Measurements from ENCODE around the gene REC8. TPM values are rescaled to one million over a fixed set of nuclear protein-coding genes. Genes with fewer than 3 reads are reported as not detected.

Gene REC8
- total and polyA plus RNA-seq, 2 donors: 5.8 to 8.5 TPM

DNA sequence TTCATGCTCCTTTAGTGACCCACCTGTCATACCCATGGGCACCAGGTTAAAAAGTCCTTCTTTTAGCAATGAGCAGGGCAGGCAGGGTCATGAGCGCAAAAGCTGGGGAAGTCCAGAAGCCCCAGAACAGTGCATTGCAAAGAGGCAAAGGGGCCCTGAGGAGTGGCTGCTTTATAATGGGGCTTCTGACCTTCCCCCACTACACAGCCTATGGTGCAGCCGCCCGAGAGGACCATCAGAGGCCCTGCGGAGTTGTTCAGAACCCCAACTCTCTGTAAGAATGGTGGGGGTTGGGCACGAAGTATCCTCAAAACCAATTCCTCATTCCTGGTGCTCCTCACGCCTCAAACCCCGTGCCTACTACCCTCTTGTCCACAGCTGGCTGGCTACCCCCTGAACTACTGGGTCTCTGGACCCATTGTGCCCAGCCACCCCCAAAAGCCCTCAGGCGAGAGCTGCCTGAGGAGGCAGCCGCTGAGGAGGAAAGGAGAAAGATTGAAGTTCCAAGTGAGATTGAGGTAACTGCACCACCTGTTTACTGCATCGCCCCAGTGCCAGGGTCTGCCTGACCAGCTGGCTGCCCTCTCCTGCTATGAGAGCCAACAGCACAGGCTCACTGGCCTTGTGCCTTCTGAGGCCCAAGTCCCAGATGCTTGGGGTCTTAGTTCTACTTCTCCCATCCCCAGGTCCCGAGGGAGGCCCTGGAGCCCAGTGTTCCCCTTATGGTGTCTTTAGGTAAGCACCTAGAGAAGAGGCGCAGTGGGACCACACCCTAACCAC, 6.7 kb downstream of the REC8 start:
- H3K4me3 ChIP-seq (ENCODE audit: low read depth, low read length): no peak overlapping the region
- H3K27ac ChIP-seq (ENCODE audit: low read depth): no peak overlapping the region
- peaks cover 2% of the 10 kb centered on the region for H3K36me3 ChIP-seq (ENCODE audit: insufficient read depth)
- 93% methylated on average over 12 of the region's 12 CpGs for WGBS
- no peaks in the 10 kb centered on the region for H3K4me1 ChIP-seq (ENCODE audit: insufficient read depth)
- no peak for DNase-seq (ENCODE audit: extremely low spot score)

DNA sequence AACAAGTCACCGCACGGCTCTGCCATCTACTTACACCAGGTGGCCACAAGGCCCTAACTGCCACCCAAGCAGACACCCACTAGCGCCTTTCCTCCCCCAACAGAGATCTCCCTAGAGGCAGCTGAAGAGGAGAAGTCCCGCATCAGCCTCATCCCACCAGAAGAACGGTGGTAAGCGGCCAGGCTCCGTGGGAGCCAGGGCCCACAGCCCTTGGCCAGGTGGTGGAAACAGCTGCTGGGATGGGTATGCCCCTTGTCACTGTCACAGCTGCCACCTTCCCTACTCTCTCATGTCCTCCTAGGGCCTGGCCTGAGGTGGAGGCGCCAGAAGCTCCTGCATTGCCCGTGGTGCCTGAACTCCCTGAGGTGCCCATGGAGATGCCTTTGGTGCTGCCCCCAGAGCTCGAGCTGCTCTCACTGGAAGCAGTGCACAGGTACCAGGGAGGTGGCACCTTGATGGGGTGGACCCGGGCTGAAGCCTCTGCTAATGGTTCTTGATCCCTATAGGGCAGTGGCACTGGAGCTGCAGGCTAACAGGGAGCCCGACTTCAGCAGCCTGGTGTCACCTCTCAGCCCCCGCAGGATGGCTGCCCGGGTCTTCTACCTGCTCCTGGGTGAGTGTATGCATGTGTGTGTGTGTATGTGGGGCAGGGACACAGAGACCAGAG, 7.5 kb downstream of the REC8 start:
- no peak overlapping the region for H3K4me3 ChIP-seq (ENCODE audit: low read depth, low read length)
- H3K4me1 ChIP-seq (ENCODE audit: insufficient read depth): no peaks in the 10 kb centered on the region
- H3K27ac ChIP-seq (ENCODE audit: low read depth): peak overlapping the region; percentile 41
- DNase-seq (ENCODE audit: extremely low spot score): no peak
- H3K36me3 ChIP-seq (ENCODE audit: insufficient read depth): peaks cover 2% of the 10 kb centered on the region
- 90% methylated on average over 14 of the region's 14 CpGs for WGBS

GRCh38 chr14:24179961-24180796, 8.3 kb downstream of the REC8 start:
- Histone ChIP-seq H3K4me3 (ENCODE audit: low read depth, low read length) (no peak overlapping the region), H3K27ac (ENCODE audit: low read depth) (peak overlapping the region; percentile 43), H3K36me3 (ENCODE audit: insufficient read depth) (peaks cover 2% of the 10 kb centered on the region), H3K4me1 (ENCODE audit: insufficient read depth) (no peaks in the 10 kb centered on the region)
- 67% methylated on average over 18 of the region's 18 CpGs for WGBS
- no peak for DNase-seq (ENCODE audit: extremely low spot score)

DNA sequence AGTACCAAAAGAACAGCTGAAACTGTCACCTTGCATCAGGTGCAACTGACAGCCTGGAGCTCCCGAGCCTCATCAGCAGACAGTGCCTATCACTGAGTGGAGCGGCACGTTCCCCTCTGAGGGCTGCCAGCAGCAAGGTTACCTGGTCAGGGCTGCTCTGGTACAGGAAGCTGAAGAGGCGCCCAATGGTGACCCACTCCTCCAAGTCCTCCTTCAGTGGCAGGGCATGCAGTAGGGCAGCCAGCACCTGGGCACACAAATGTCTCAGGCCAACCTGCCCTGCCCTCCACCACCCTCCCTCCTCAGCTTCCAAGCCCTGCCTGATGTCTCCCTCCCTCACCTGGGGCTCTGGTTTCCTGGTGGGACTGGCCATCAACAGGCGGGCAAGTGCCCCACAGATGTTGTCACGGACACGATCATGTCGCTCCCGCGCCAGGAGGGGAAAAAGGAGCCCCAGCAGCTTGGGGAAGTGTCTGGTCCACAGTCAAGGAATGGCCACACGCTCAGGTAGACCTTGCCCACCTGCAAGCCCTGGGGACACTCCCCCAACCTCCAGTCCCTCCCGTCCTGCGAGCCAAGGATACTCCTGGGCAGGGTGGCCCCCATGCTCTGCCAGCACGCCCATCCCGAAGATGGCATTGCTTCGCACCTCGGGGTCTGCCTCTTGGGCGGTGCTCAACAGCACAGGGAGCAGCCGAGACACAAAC, 9.6 kb downstream of the REC8 start:
- H3K27ac ChIP-seq (ENCODE audit: low read depth): no peak overlapping the region
- WGBS: 85% methylated on average over 19 of the region's 19 CpGs
- H3K36me3 ChIP-seq (ENCODE audit: insufficient read depth): peaks cover 2% of the 10 kb centered on the region
- DNase-seq (ENCODE audit: extremely low spot score): no peak
- no peaks in the 10 kb centered on the region for H3K4me1 ChIP-seq (ENCODE audit: insufficient read depth)
- H3K4me3 ChIP-seq (ENCODE audit: low read depth, low read length): no peak overlapping the region

DNA sequence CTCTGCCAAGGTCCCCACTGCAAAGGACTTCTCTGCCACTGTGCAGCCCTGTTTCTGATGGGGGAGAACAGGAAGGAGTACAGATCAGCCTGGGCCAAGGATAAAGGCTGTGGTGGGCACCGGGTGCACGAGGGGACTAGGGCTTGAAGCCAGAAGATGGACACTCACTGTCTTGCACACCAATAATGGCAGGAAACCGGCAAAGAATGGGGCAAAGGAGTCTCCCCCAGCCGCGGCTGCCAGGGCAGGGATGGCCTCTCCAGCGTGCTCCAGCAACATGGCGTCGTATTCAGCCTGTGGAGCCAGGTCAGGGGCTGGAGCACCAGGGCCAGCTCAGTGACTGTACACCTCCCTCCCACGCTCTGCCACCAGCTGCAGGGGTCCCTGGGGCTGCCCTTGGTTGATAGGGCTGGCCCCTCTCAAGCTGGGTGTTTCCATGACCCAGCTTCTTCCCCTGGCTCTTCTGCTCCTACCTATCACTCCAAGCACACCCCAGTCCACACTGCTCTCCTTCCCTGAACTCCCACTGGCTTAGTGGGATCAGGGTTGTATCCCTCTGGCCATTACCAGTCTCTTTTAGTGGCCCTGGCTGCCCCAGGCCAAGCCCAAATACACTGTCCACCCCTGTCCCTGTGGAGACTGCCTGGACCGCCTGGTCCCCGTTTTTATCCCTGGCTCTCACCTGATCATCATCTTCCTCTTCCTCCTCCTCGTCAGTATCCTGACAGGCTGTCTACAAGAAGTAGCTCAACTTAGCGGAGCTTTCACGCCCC, 10.4 kb downstream of the REC8 start:
- no peak for DNase-seq (ENCODE audit: extremely low spot score)
- H3K4me1 ChIP-seq (ENCODE audit: insufficient read depth): no peaks in the 10 kb centered on the region
- H3K4me3 ChIP-seq (ENCODE audit: low read depth, low read length): no peak overlapping the region
- peaks cover 2% of the 10 kb centered on the region for H3K36me3 ChIP-seq (ENCODE audit: insufficient read depth)
- H3K27ac ChIP-seq (ENCODE audit: low read depth): no peak overlapping the region
- WGBS: 90% methylated on average over 14 of the region's 14 CpGs

GRCh38 chr14:24183014-24183481, 11.2 kb downstream of the REC8 start:
- Histone ChIP-seq H3K4me1 (ENCODE audit: insufficient read depth) (no peaks in the 10 kb centered on the region), H3K36me3 (ENCODE audit: insufficient read depth) (peaks cover 2% of the 10 kb centered on the region), H3K4me3 (ENCODE audit: low read depth, low read length) (no peak overlapping the region), H3K27ac (ENCODE audit: low read depth) (no peak overlapping the region)
- DNase-seq (ENCODE audit: extremely low spot score): no peak
- 89% methylated on average over 15 of the region's 15 CpGs for WGBS

GRCh38 chr14:24184104-24184970, 12.5 kb downstream of the REC8 start:
- peaks cover 2% of the 10 kb centered on the region for H3K36me3 ChIP-seq (ENCODE audit: insufficient read depth)
- WGBS: 88% methylated on average over 19 of the region's 19 CpGs
- H3K27ac ChIP-seq (ENCODE audit: low read depth): no peak overlapping the region
- no peaks in the 10 kb centered on the region for H3K4me1 ChIP-seq (ENCODE audit: insufficient read depth)
- no peak overlapping the region for H3K4me3 ChIP-seq (ENCODE audit: low read depth, low read length)
- DNase-seq (ENCODE audit: extremely low spot score): no peak

DNA sequence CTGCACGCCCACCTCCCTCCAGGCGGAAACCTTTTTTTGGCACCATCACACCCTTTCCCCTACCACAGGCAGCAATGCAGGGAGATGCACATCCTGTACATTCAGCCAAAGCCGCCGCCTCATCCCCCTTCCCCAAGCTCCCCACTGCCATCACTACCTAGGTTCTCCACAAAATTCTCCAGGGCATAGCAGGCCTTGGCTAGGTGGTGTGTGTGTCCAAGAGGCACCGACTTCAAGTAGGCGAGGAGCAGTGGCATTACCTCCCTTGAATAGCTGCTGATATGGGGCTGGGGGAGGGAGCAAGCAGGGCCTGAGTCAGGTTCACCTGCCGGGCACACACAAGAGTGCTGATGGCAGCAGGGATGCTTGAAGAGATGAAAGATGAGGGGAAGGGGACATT, 13.1 kb downstream of the REC8 start:
- no peak for DNase-seq (ENCODE audit: extremely low spot score)
- peaks cover 2% of the 10 kb centered on the region for H3K36me3 ChIP-seq (ENCODE audit: insufficient read depth)
- no peak overlapping the region for H3K4me3 ChIP-seq (ENCODE audit: low read depth, low read length)
- no peak overlapping the region for H3K27ac ChIP-seq (ENCODE audit: low read depth)
- 96% methylated on average over 7 of the region's 7 CpGs for WGBS
- no peaks in the 10 kb centered on the region for H3K4me1 ChIP-seq (ENCODE audit: insufficient read depth)

GRCh38 chr14:24185741-24186140, 13.9 kb downstream of the REC8 start:
- no peaks in the 10 kb centered on the region for H3K36me3 ChIP-seq (ENCODE audit: insufficient read depth)
- DNase-seq (ENCODE audit: extremely low spot score): no peak
- no peak overlapping the region for H3K4me3 ChIP-seq (ENCODE audit: low read depth, low read length)
- 93% methylated on average over 11 of the region's 11 CpGs for WGBS
- H3K27ac ChIP-seq (ENCODE audit: low read depth): no peak overlapping the region
- no peaks in the 10 kb centered on the region for H3K4me1 ChIP-seq (ENCODE audit: insufficient read depth)

- 93% methylated on average over 10 of the region's 10 CpGs for WGBS
- Histone ChIP-seq H3K4me1 (ENCODE audit: insufficient read depth) (no peaks in the 10 kb centered on the region), H3K4me3 (ENCODE audit: low read depth, low read length) (no peak overlapping the region), H3K27ac (ENCODE audit: low read depth) (no peak overlapping the region), H3K36me3 (ENCODE audit: insufficient read depth) (no peaks in the 10 kb centered on the region)
- no peak for DNase-seq (ENCODE audit: extremely low spot score)
These were observed 15.1 kb downstream of the REC8 start for GRCh38 chr14:24186831-24187538.

GRCh38 chr14:24187539-24187915, 15.6 kb downstream of the REC8 start:
- Histone ChIP-seq H3K27ac (ENCODE audit: low read depth) (no peak overlapping the region), H3K36me3 (ENCODE audit: insufficient read depth) (no peaks in the 10 kb centered on the region), H3K4me1 (ENCODE audit: insufficient read depth) (no peaks in the 10 kb centered on the region), H3K4me3 (ENCODE audit: low read depth, low read length) (no peak overlapping the region)
- no peak for DNase-seq (ENCODE audit: extremely low spot score)
- WGBS: 88% methylated on average over 2 of the region's 2 CpGs
